ENCODE results near the gene CERK.

CERK gene

GRCh38 chr22:46697811-46698515 lies 40.1 kb downstream of the CERK start:
- FAIRE-seq: no peak

- no peak for FAIRE-seq
Observed at GRCh38 chr22:46696614-46697013, 41.4 kb downstream of the CERK start.

GRCh38 chr22:46696229-46696518 lies 41.9 kb downstream of the CERK start:
- FAIRE-seq: no peak

- FAIRE-seq: no peak
Observed at GRCh38 chr22:46695346-46696228, 42.5 kb downstream of the CERK start.

GRCh38 chr22:46694416-46695170 lies 43.5 kb downstream of the CERK start:
- FAIRE-seq: no peak

GRCh38 chr22:46693634-46694415 lies 44.2 kb downstream of the CERK start:
- FAIRE-seq: no peak

GRCh38 chr22:46691571-46691970 lies 46.5 kb downstream of the CERK start:
- FAIRE-seq: no peak

- FAIRE-seq: no peak
Observed at GRCh38 chr22:46690146-46690545, 47.9 kb downstream of the CERK start.

GRCh38 chr22:46688949-46689348 lies 49.1 kb downstream of the CERK start:
- no peak for FAIRE-seq

GRCh38 chr22:46687460-46687859 lies 50.6 kb downstream of the CERK start:
- FAIRE-seq: no peak

GRCh38 chr22:46687048-46687444 lies 51.0 kb downstream of the CERK start:
- FAIRE-seq: no peak

- FAIRE-seq: no peak
Observed at GRCh38 chr22:46686221-46687047, 51.6 kb downstream of the CERK start.

- peak; percentile 64 for FAIRE-seq
Observed at GRCh38 chr22:46684706-46685105, 53.3 kb downstream of the CERK start.

GRCh38 chr22:46682011-46682731 lies 55.9 kb downstream of the CERK start:
- no peak for FAIRE-seq

- no peak for FAIRE-seq
Observed at GRCh38 chr22:46681010-46681409, 57.0 kb downstream of the CERK start.

- no peak for FAIRE-seq
Observed at GRCh38 chr22:46679706-46680269, 58.3 kb downstream of the CERK start.

GRCh38 chr22:46678785-46679700 lies 59.0 kb downstream of the CERK start:
- no peak for FAIRE-seq

GRCh38 chr22:46678003-46678657 lies 59.9 kb downstream of the CERK start:
- no peak for FAIRE-seq

- FAIRE-seq: no peak
Observed at GRCh38 chr22:46677323-46678002, 60.6 kb downstream of the CERK start.

All from islet of Langerhans (tissue), 1 donor.